HEK293 (cell line): ENCODE measurements around the gene MTARC1.
A peak's percentile ranks its signal among the peaks of the same experiment; 100 is the strongest.

Experiments
- CTCF ChIA-PET: fragments of 350-600 bp; formaldehyde crosslinking; extraction: SDS; loops from one replicate; lab custom pipeline; 2021; ENCODE audit warnings: antibody characterized with exemption; lab: Yijun Ruan, JAX
- POLR2A ChIA-PET: fragments of 300-600 bp; formaldehyde crosslinking; extraction: SDS; loops from one replicate; lab custom pipeline; 2020; ENCODE audit warnings: antibody characterized with exemption, inconsistent platforms; lab: Yijun Ruan, JAX
- H3K27ac ChIP-seq: fragments of 200-500 bp; sonication (Bioruptor generic); 2 replicates; pipeline ENCODE4 v1.5.1; 2014; ENCODE audit warnings: low read depth, low read length, control low read depth, inconsistent platforms; ENCODE audit errors: extremely low read depth
- H3K36me3 ChIP-seq, 2 experiments: fragments of 200-500 bp in 1 of 2; sonication (Bioruptor generic) in 1 of 2; 1 replicate in 1 of 2; 2 replicates in 1 of 2; pipeline ENCODE4 v1.5.1; 2014 to 2017; ENCODE audit warnings: inconsistent platforms in 2 of 2, low read length in 2 of 2; ENCODE audit not compliant: control insufficient read depth in 2 of 2, insufficient read depth in 1 of 2
- H3K4me1 ChIP-seq: fragments of 200-500 bp; sonication (Bioruptor generic); 2 replicates; pipeline ENCODE4 v1.5.1; 2014; ENCODE audit warnings: mild to moderate bottlenecking, low read length, inconsistent platforms; ENCODE audit not compliant: control insufficient read depth, insufficient read depth
- H3K4me3 ChIP-seq: 2 replicates; pipeline ENCODE4 v1.5.1; 2011; ENCODE audit warnings: low read depth, mild to moderate bottlenecking, control low read depth, low read length, moderate library complexity
- H3K9me3 ChIP-seq: fragments of 200-500 bp; sonication (Bioruptor generic); 2 replicates; pipeline ENCODE4 v1.5.1; 2014; ENCODE audit warnings: low read depth, low read length, inconsistent platforms; ENCODE audit not compliant: control insufficient read depth, insufficient read depth
- BCL11B ChIP-seq: fragments of 450-650 bp; formaldehyde crosslinking; IDR thresholded peaks from 2 replicates; pipeline ENCODE4 v1.5.1; 2016; ENCODE audit warnings: low read depth, missing biosample characterization, missing genetic modification characterization
- BCL6B ChIP-seq: fragments of 450-650 bp; formaldehyde crosslinking; IDR thresholded peaks from 2 replicates; pipeline ENCODE4 v1.5.1; 2017; ENCODE audit warnings: missing biosample characterization, missing genetic modification characterization
- GLIS1 ChIP-seq: fragments of 450-650 bp; formaldehyde crosslinking; IDR thresholded peaks from 2 replicates; pipeline ENCODE4 v1.5.1; 2016; ENCODE audit warnings: missing biosample characterization, missing genetic modification characterization
- GLIS2 ChIP-seq: fragments of 450-650 bp; formaldehyde crosslinking; IDR thresholded peaks from 2 replicates; pipeline ENCODE4 v1.5.1; 2016; ENCODE audit warnings: missing biosample characterization, missing genetic modification characterization
- KLF1 ChIP-seq: fragments of 450-650 bp; formaldehyde crosslinking; IDR thresholded peaks from 2 replicates; pipeline ENCODE4 v1.5.1; 2016; ENCODE audit warnings: missing biosample characterization, missing genetic modification characterization
- KLF9 ChIP-seq: fragments of 450-650 bp; formaldehyde crosslinking; IDR thresholded peaks from 2 replicates; pipeline ENCODE4 v1.5.1; 2016; ENCODE audit warnings: missing biosample characterization, missing genetic modification characterization, low read depth
- OSR2 ChIP-seq: fragments of 450-650 bp; formaldehyde crosslinking; IDR thresholded peaks from 2 replicates; pipeline ENCODE4 v1.5.1; 2016; ENCODE audit warnings: missing biosample characterization, missing genetic modification characterization
- PATZ1 ChIP-seq: fragments of 450-650 bp; formaldehyde crosslinking; IDR thresholded peaks from 2 replicates; pipeline ENCODE4 v1.5.1; 2016; ENCODE audit warnings: missing biosample characterization, missing genetic modification characterization
- PRDM10 ChIP-seq: fragments of 450-650 bp; formaldehyde crosslinking; IDR thresholded peaks from 2 replicates; pipeline ENCODE4 v1.5.1; 2016; ENCODE audit warnings: missing biosample characterization, missing genetic modification characterization
- SP2 ChIP-seq: fragments of 450-650 bp; formaldehyde crosslinking; IDR thresholded peaks from 2 replicates; pipeline ENCODE4 v1.5.1; 2016; ENCODE audit warnings: missing biosample characterization, missing genetic modification characterization
- SP3 ChIP-seq: fragments of 450-650 bp; formaldehyde crosslinking; IDR thresholded peaks from 2 replicates; pipeline ENCODE4 v1.5.1; 2016; ENCODE audit warnings: missing biosample characterization, missing genetic modification characterization
- ZBTB11 ChIP-seq: fragments of 450-650 bp; formaldehyde crosslinking; conservative IDR thresholded peaks from 2 replicates; pipeline ENCODE4 v1.5.1; 2016; ENCODE audit warnings: low read depth, missing biosample characterization, missing genetic modification characterization
- ZBTB21 ChIP-seq: fragments of 450-650 bp; formaldehyde crosslinking; IDR thresholded peaks from 2 replicates; pipeline ENCODE4 v1.5.1; 2017; ENCODE audit warnings: missing biosample characterization, missing genetic modification characterization
- ZBTB26 ChIP-seq: fragments of 450-650 bp; formaldehyde crosslinking; optimal IDR thresholded peaks from 2 replicates; pipeline ENCODE3; 2016; ENCODE audit warnings: missing biosample characterization, mild to moderate bottlenecking, missing genetic modification characterization
- ZFHX2 ChIP-seq: fragments of 450-650 bp; formaldehyde crosslinking; conservative IDR thresholded peaks from 2 replicates; pipeline ENCODE4 v1.5.1; 2016; ENCODE audit warnings: missing biosample characterization, missing genetic modification characterization
- ZIC2 ChIP-seq: fragments of 450-650 bp; formaldehyde crosslinking; IDR thresholded peaks from 2 replicates; pipeline ENCODE4 v1.5.1; 2016; ENCODE audit warnings: missing biosample characterization, missing genetic modification characterization
- ZNF10 ChIP-seq: fragments of 450-650 bp; formaldehyde crosslinking; IDR thresholded peaks from 2 replicates; pipeline ENCODE4 v1.5.1; 2017; ENCODE audit warnings: missing biosample characterization, missing genetic modification characterization
- ZNF223 ChIP-seq: fragments of 450-650 bp; formaldehyde crosslinking; IDR thresholded peaks from 2 replicates; pipeline ENCODE4 v1.5.1; 2016; ENCODE audit warnings: missing biosample characterization, missing genetic modification characterization
- ZNF311 ChIP-seq: fragments of 450-650 bp; formaldehyde crosslinking; IDR thresholded peaks from 2 replicates; pipeline ENCODE4 v1.5.1; 2017; ENCODE audit warnings: missing biosample characterization, missing genetic modification characterization, borderline replicate concordance
- ZNF48 ChIP-seq: fragments of 450-650 bp; formaldehyde crosslinking; IDR thresholded peaks from 2 replicates; pipeline ENCODE4 v1.5.1; 2016; ENCODE audit warnings: missing biosample characterization, missing genetic modification characterization
- ZNF510 ChIP-seq: fragments of 450-650 bp; formaldehyde crosslinking; IDR thresholded peaks from 2 replicates; pipeline ENCODE4 v1.5.1; 2018; ENCODE audit warnings: mild to moderate bottlenecking, missing genetic modification characterization, missing biosample characterization; ENCODE audit not compliant: insufficient replicate concordance
- ZNF571 ChIP-seq: fragments of 450-650 bp; formaldehyde crosslinking; IDR thresholded peaks from 2 replicates; pipeline ENCODE4 v1.5.0; 2017; ENCODE audit warnings: missing biosample characterization, missing genetic modification characterization
- ZNF600 ChIP-seq: fragments of 450-650 bp; formaldehyde crosslinking; IDR thresholded peaks from 2 replicates; pipeline ENCODE4 v1.5.1; 2016; ENCODE audit warnings: missing biosample characterization, missing genetic modification characterization
- ZNF830 ChIP-seq: fragments of 450-650 bp; IDR thresholded peaks from 2 replicates; pipeline ENCODE4 v1.5.0; 2018; ENCODE audit warnings: missing biosample characterization, missing genetic modification characterization, low read depth, mild to moderate bottlenecking, moderate library complexity
- ZXDB ChIP-seq: fragments of 450-650 bp; formaldehyde crosslinking; IDR thresholded peaks from 2 replicates; pipeline ENCODE4 v1.5.1; 2016; ENCODE audit warnings: missing biosample characterization, missing genetic modification characterization

Gene MTARC1

GRCh38 chr1:220787069-220787619 is 431 bp downstream of the MTARC1 start:
- Histone ChIP-seq H3K4me1 (peaks cover 13% of the 10 kb centered on the region), H3K4me3 (peak overlapping the region; percentile 52), H3K9me3 (no peaks in the 10 kb centered on the region), H3K27ac (peak overlapping the region; percentile 83; the same call in 1 of the 2 replicates), H3K36me3 (peaks cover 0 to 25% of the 10 kb centered on the region in 2 experiments; a peak in 2 of 3 replicates)
- POLR2A ChIA-PET = interaction anchor here (1.0 to 1.5 kb wide), 2 partner anchors 26 to 39 kb away, joined by 3 to 4 read pairs; partner anchors contain the start of gene MTARC2
- CTCF ChIA-PET = interaction anchor here (1.6 to 3.0 kb wide), 2 partner anchors 11 to 23 kb away, joined by 4 to 28 read pairs; no protein-coding TSS in a partner anchor
- TF ChIP-seq SP3 (tag by site-specific recombination) (peak; percentile 46), KLF9 (tag by site-specific recombination) (no peak), ZNF10 (tag by site-specific recombination) (no peak), PATZ1 (tag by site-specific recombination) (peak; percentile 8), SP2 (tag by site-specific recombination) (peak; percentile 33), ZFHX2 (tag by site-specific recombination) (peak; percentile 76), PRDM10 (tag by site-specific recombination) (peak; percentile 43), ZNF510 (tag by site-specific recombination) (no peak), ZIC2 (tag by site-specific recombination) (peak; percentile 72), GLIS2 (peak; percentile 79), BCL6B (no peak), ZNF830 (tag by site-specific recombination) (no peak), ZNF600 (no peak), GLIS1 (tag by site-specific recombination) (peak; percentile 62), ZNF48 (no peak), ZBTB11 (tag by site-specific recombination) (no peak), KLF1 (tag by site-specific recombination) (no peak), OSR2 (tag by site-specific recombination) (no peak), ZBTB21 (tag by site-specific recombination) (no peak), ZNF571 (tag by site-specific recombination) (no peak), ZNF223 (0 out of 2 replicates have a peak, but pooled peaks have one; percentile 24), ZBTB26 (tag by site-specific recombination) (peak; percentile 72), ZNF311 (tag by site-specific recombination) (no peak), BCL11B (tag by site-specific recombination) (no peak), ZXDB (peak; percentile 31; the same call in 1 of the 2 replicates)
